IMR-90 (cell line): ENCODE results near the gene ZKSCAN4. TPM values are rescaled to one million over a fixed set of nuclear protein-coding genes. Genes with fewer than 3 reads are reported as not detected.

Experiments
- ATAC-seq: fragments of 200-7000 bp; cut with Tn5 transposase; 2 replicates; pipeline ENCODE4 v1.9.1; 2020; ENCODE audit warnings: low read depth, mild to moderate bottlenecking, moderate library complexity
- BruUV-seq: library from RNA; stranded (reverse); fragments of 400-500 nt; replicated peaks from 2 replicates; lab custom pipeline; 2021; lab: Mats Ljungman, UMichigan
- CTCF ChIA-PET: fragments of 300-600 bp; formaldehyde crosslinking; extraction: SDS; loops from one replicate; lab custom pipeline; 2021; ENCODE audit warnings: antibody characterized with exemption; lab: Yijun Ruan, JAX
- POLR2A ChIA-PET: fragments of 300-600 bp; sonication (Branson Sonifier 250); formaldehyde crosslinking; loops from one replicate; lab custom pipeline; 2022; ENCODE audit warnings: antibody characterized with exemption; ENCODE audit not compliant: unreplicated experiment; lab: Charles Lee
- DNase-seq: peaks from one replicate; pipeline ENCODE4 v3.0.0; 2013
- H2AFZ ChIP-seq: replicated peaks from 2 replicates; pipeline ENCODE3; 2013; ENCODE audit warnings: low read length, mild to moderate bottlenecking; ENCODE audit not compliant: poor library complexity
- H2AK5ac ChIP-seq: 2 replicates; pipeline ENCODE4 v1.6.1; 2013; ENCODE audit warnings: low read depth, low read length, inconsistent platforms
- H2AK9ac ChIP-seq: replicated peaks from 2 replicates; pipeline ENCODE3; 2013; ENCODE audit warnings: mild to moderate bottlenecking, low read depth, low read length, moderate library complexity; ENCODE audit not compliant: poor library complexity
- H2BK120ac ChIP-seq: 2 replicates; pipeline ENCODE4 v1.6.1; 2013; ENCODE audit warnings: low read depth, low read length, inconsistent platforms
- H2BK15ac ChIP-seq: 3 replicates; pipeline ENCODE4 v1.6.1; 2013; ENCODE audit warnings: low read depth, low read length, inconsistent platforms
- H2BK20ac ChIP-seq: 2 replicates; pipeline ENCODE4 v1.6.1; 2013; ENCODE audit warnings: low read depth, mild to moderate bottlenecking, inconsistent platforms, low read length, moderate library complexity
- H2BK5ac ChIP-seq: 2 replicates; pipeline ENCODE4 v1.6.1; 2013; ENCODE audit warnings: mild to moderate bottlenecking, low read depth, low read length, inconsistent platforms; ENCODE audit not compliant: poor library complexity, severe bottlenecking
- H3K14ac ChIP-seq: replicated peaks from 2 replicates; pipeline ENCODE4 v1.6.1; 2013; ENCODE audit warnings: low read depth, low read length, inconsistent platforms
- H3K18ac ChIP-seq: 2 replicates; pipeline ENCODE4 v1.6.1; 2013; ENCODE audit warnings: low read depth, low read length, control low read depth
- H3K23ac ChIP-seq: 2 replicates; pipeline ENCODE4 v1.6.1; 2013; ENCODE audit warnings: low read depth, low read length, inconsistent platforms
- H3K27ac ChIP-seq: 2 replicates; pipeline ENCODE4 v1.5.1; 2013; ENCODE audit warnings: mild to moderate bottlenecking, control low read depth, low read length; ENCODE audit not compliant: insufficient read depth
- H3K27me3 ChIP-seq: 2 replicates; pipeline ENCODE4 v1.6.1; 2013; ENCODE audit warnings: low read length; ENCODE audit not compliant: control insufficient read depth, insufficient read depth
- H3K36me3 ChIP-seq: 2 replicates; pipeline ENCODE4 v1.6.1; 2013; ENCODE audit warnings: low read length, mixed read lengths; ENCODE audit not compliant: control insufficient read depth, insufficient read depth
- H3K4ac ChIP-seq: 2 replicates; pipeline ENCODE4 v1.6.1; 2013; ENCODE audit warnings: low read depth, low read length, inconsistent platforms
- H3K4me1 ChIP-seq: 2 replicates; pipeline ENCODE4 v1.6.1; 2013; ENCODE audit warnings: low read length, mixed read lengths; ENCODE audit not compliant: control insufficient read depth, insufficient read depth
- H3K4me2 ChIP-seq: 2 replicates; pipeline ENCODE4 v1.6.1; 2013; ENCODE audit warnings: low read depth, mild to moderate bottlenecking, control low read depth, low read length, moderate library complexity
- H3K4me3 ChIP-seq: 2 replicates; pipeline ENCODE4 v1.5.1; 2013; ENCODE audit warnings: low read depth, mild to moderate bottlenecking, control low read depth, low read length, moderate library complexity; ENCODE audit not compliant: insufficient read depth
- H3K56ac ChIP-seq: 2 replicates; pipeline ENCODE4 v1.6.1; 2013; ENCODE audit warnings: low read length, inconsistent platforms; ENCODE audit not compliant: insufficient read depth; ENCODE audit errors: extremely low read depth
- H3K79me1 ChIP-seq, 2 experiments: 2 replicates each; pipeline ENCODE4 v1.6.1; 2013; ENCODE audit warnings: low read length in 2 of 2, inconsistent platforms in 1 of 2, low read depth in 1 of 2
- H3K9ac ChIP-seq: 2 replicates; pipeline ENCODE4 v1.6.1; 2013; ENCODE audit warnings: low read depth, low read length, control low read depth
- H3K9me1 ChIP-seq: 2 replicates; pipeline ENCODE4 v1.6.1; 2013; ENCODE audit warnings: low read length, inconsistent platforms; ENCODE audit not compliant: insufficient read depth
- H3K9me3 ChIP-seq: 2 replicates; pipeline ENCODE4 v1.6.1; 2013; ENCODE audit warnings: low read length; ENCODE audit not compliant: control insufficient read depth, insufficient read depth
- H4K20me1 ChIP-seq: 2 replicates; pipeline ENCODE4 v1.6.1; 2013; ENCODE audit warnings: low read length, inconsistent platforms; ENCODE audit not compliant: insufficient read depth
- H4K5ac ChIP-seq: 2 replicates; pipeline ENCODE4 v1.6.1; 2013; ENCODE audit warnings: mild to moderate bottlenecking, low read depth, low read length, control low read depth
- H4K8ac ChIP-seq, 2 experiments: 2 replicates each; pipeline ENCODE4 v1.6.1; 2013; ENCODE audit warnings: low read depth in 2 of 2, low read length in 2 of 2, control low read depth in 1 of 2, inconsistent platforms in 1 of 2
- H4K91ac ChIP-seq: 2 replicates; pipeline ENCODE4 v1.6.1; 2013; ENCODE audit warnings: low read depth, low read length, inconsistent platforms; ENCODE audit not compliant: insufficient read depth
- BHLHE40 ChIP-seq: fragments of 150-350 bp; IDR thresholded peaks from 2 replicates; pipeline ENCODE4 v1.6.1; 2016; ENCODE audit warnings: mild to moderate bottlenecking, low read depth, low read length
- CEBPB ChIP-seq: IDR thresholded peaks from 2 replicates; pipeline ENCODE4 v1.6.1; 2012; ENCODE audit warnings: low read depth, low read length, improper control_type of control experiment
- CHD1 ChIP-seq: IDR thresholded peaks from 2 replicates; pipeline ENCODE4 v1.6.1; 2012; ENCODE audit warnings: low read depth, low read length, improper control_type of control experiment
- CTCF ChIP-seq: conservative IDR thresholded peaks from 2 replicates; pipeline ENCODE4 v1.5.1; 2012; ENCODE audit warnings: mild to moderate bottlenecking, low read depth, low read length, improper control_type of control experiment
- ELK1 ChIP-seq: fragments of 150-350 bp; IDR thresholded peaks from 2 replicates; pipeline ENCODE4 v1.6.1; 2016; ENCODE audit warnings: low read depth, mild to moderate bottlenecking, low read length, moderate library complexity, borderline replicate concordance
- FOS ChIP-seq: fragments of 150-350 bp; IDR thresholded peaks from 2 replicates; pipeline ENCODE4 v1.6.1; 2016; ENCODE audit warnings: low read depth, low read length
- MAFK ChIP-seq: IDR thresholded peaks from 2 replicates; pipeline ENCODE4 v1.6.1; 2012; ENCODE audit warnings: low read depth, low read length, improper control_type of control experiment
- MXI1 ChIP-seq: IDR thresholded peaks from 2 replicates; pipeline ENCODE4 v1.6.1; 2012; ENCODE audit warnings: low read depth, mild to moderate bottlenecking, low read length, moderate library complexity, borderline replicate concordance
- NFE2L2 ChIP-seq: fragments of 150-350 bp; IDR thresholded peaks from 2 replicates; pipeline ENCODE4 v1.6.1; 2016; ENCODE audit warnings: low read depth, mild to moderate bottlenecking, low read length
- POLR2A ChIP-seq: IDR thresholded peaks from 2 replicates; pipeline ENCODE4 v1.6.1; 2012; ENCODE audit warnings: mild to moderate bottlenecking, low read depth, low read length
- RAD21 ChIP-seq: IDR thresholded peaks from 2 replicates; pipeline ENCODE4 v1.6.1; 2012; ENCODE audit warnings: low read length, improper control_type of control experiment
- RCOR1 ChIP-seq: IDR thresholded peaks from 2 replicates; pipeline ENCODE4 v1.6.1; 2012; ENCODE audit warnings: mild to moderate bottlenecking, low read length, improper control_type of control experiment; ENCODE audit not compliant: insufficient replicate concordance
- RFX5 ChIP-seq: IDR thresholded peaks from 2 replicates; pipeline ENCODE4 v1.8.0; 2012; ENCODE audit warnings: low read depth, mild to moderate bottlenecking, low read length, moderate library complexity
- WGBS, 2 experiments: methylation state at CpG; one replicate each; pipeline versions ENCODE4 v1.1.5 to v1.1.7; 2013; ENCODE audit warnings: missing lambda C conversion rate in 2 of 2; ENCODE audit not compliant: insufficient read length in 1 of 2; ENCODE audit errors: extremely low coverage in 2 of 2; 5-methylcytosine and 5-hydroxymethylcytosine counted together
- dilution Hi-C: fragments of 300-500 bp; cut with HindIII; formaldehyde crosslinking; loops from one replicate; pipeline ENCODE4 v1.14.3; 2018; ENCODE audit warnings: low sequenced_read_pairs; ENCODE audit not compliant: unreplicated experiment
- in situ Hi-C: fragments of 300-500 bp; cut with MboI; formaldehyde crosslinking; loops from 3 replicates; pipeline ENCODE4 v1.14.3; 2019; ENCODE audit warnings: low sequenced_read_pairs, inconsistent platforms, mixed read lengths
- intact Hi-C: fragments of 100-400 bp; cut with micrococcal nuclease; formaldehyde crosslinking; loops from 2 replicates; pipeline ENCODE4 v1.10.0; 2022
- polyA plus RNA-seq, 3 experiments: library from polyadenylated mRNA; depleted of rRNA; stranded (reverse); fragments of >200 nt; gene quantifications; 2 replicates each; pipeline ENCODE4 v1.2.3, GENCODE V29; 2012; ENCODE audit warnings: low replicate concordance in 1 of 3
- total RNA-seq: library from RNA; depleted of rRNA; stranded (reverse); fragments of >200 nt; gene quantifications from 2 replicates; pipeline ENCODE4 v1.2.3, GENCODE V29; 2012

ZKSCAN4 gene
- total and polyA plus RNA-seq, 2 of the 4 experiments (the other 2 are of a cell fraction), result 2.4 to 5.7 TPM

GRCh38 chr6:28232785-28233184 lies 19.3 kb downstream of the ZKSCAN4 start:
- no peak overlapping the region for H3K56ac ChIP-seq
- H3K23ac ChIP-seq, result no peak overlapping the region
- no peak overlapping the region for H3K4me2 ChIP-seq
- H3K36me3 ChIP-seq, result peaks cover 35% of the 10 kb centered on the region
- peaks cover 15 to 21% of the 10 kb centered on the region in 2 experiments for H3K79me1 ChIP-seq
- DNase-seq (no peak), ATAC-seq (no peak)
- dilution Hi-C loops, result no loop called here
- 100% methylated on average over 3 of the region's 11 CpGs; no CpG with 5 or more reads in 1 of the 2 experiments for WGBS, 2 experiments
- ChIA-PET CTCF (no interaction called here), POLR2A (no interaction called here)
- H2BK15ac ChIP-seq, result no peak overlapping the region
- no peaks in the 10 kb centered on the region for H3K4me1 ChIP-seq
- TF ChIP-seq RCOR1 (no peak), BHLHE40 (no peak), MAFK (no peak), ELK1 (no peak), POLR2A (no peak), CHD1 (no peak), RFX5 (no peak), CEBPB (no peak), FOS (no peak), RAD21 (no peak), CTCF (no peak), NFE2L2 (no peak), MXI1 (no peak)
- H3K4ac ChIP-seq, result no peak overlapping the region
- peaks cover 4% of the 10 kb centered on the region; the same call in 1 of the 2 replicates for H3K9me1 ChIP-seq
- H3K18ac ChIP-seq, result no peak overlapping the region
- H3K27me3 ChIP-seq, result no peaks in the 10 kb centered on the region
- H3K9me3 ChIP-seq, result 0 out of 2 replicates have a peak, but pooled peaks cover 3% of the 10 kb centered on the region
- H3K27ac ChIP-seq, result no peak overlapping the region
- H2AK5ac ChIP-seq, result no peak overlapping the region
- H4K8ac ChIP-seq, result no peak overlapping the region
- in situ Hi-C loops, result no loop called here
- H2BK5ac ChIP-seq, result no peak overlapping the region
- no peak overlapping the region for H2AK9ac ChIP-seq
- no peak overlapping the region for H4K91ac ChIP-seq
- no peak overlapping the region for H2BK20ac ChIP-seq
- H3K14ac ChIP-seq, result no peak overlapping the region
- no peak overlapping the region for H3K4me3 ChIP-seq
- intact Hi-C loops, result no loop called here
- H3K9ac ChIP-seq, result no peak overlapping the region
- H2BK120ac ChIP-seq, result no peak overlapping the region
- no peak overlapping the region for H2AFZ ChIP-seq
- H4K20me1 ChIP-seq, result no peaks in the 10 kb centered on the region
- no TSS peak for BruUV-seq
- no peak overlapping the region for H4K5ac ChIP-seq
